GM18520 (cell line): Measurements from ENCODE around the gene HLA-DMA.

Experiments
- ATAC-seq: cut with Tn5 transposase; IDR thresholded peaks from one replicate; pipeline ENCODE4 v1.9.1; 2021; ENCODE audit not compliant: unreplicated experiment

Gene HLA-DMA

GRCh38 chr6:32952817-32953739, at the start of gene HLA-DMA:
TSS of gene HLA-DMA (minus strand) at chr6:32953097. CDS start at chr6:32953036, 61 bp downstream.
- ATAC-seq, result peak; percentile 91

- no peak for ATAC-seq
Observed at GRCh38 chr6:33001685-33002084, 48.8 kb upstream of the HLA-DMA start.

GRCh38 chr6:33000055-33000454, 47.2 kb upstream of the HLA-DMA start:
- ATAC-seq, result no peak

GRCh38 chr6:32995448-32995847, 42.6 kb upstream of the HLA-DMA start:
- no peak for ATAC-seq

- no peak for ATAC-seq
Observed at GRCh38 chr6:32993363-32993973, 40.6 kb upstream of the HLA-DMA start.

GRCh38 chr6:32991972-32992371, 39.1 kb upstream of the HLA-DMA start:
- ATAC-seq, result no peak

GRCh38 chr6:32989368-32989767, 36.5 kb upstream of the HLA-DMA start:
- no peak for ATAC-seq

GRCh38 chr6:32984622-32985389, 31.9 kb upstream of the HLA-DMA start:
- ATAC-seq, result peak; percentile 42

- ATAC-seq, result no peak
Observed at GRCh38 chr6:32983964-32984621, 31.2 kb upstream of the HLA-DMA start.

GRCh38 chr6:32983493-32983848, 30.6 kb upstream of the HLA-DMA start:
- ATAC-seq, result no peak

GRCh38 chr6:32982702-32983492, 30.0 kb upstream of the HLA-DMA start:
- no peak for ATAC-seq

- no peak for ATAC-seq
Observed at GRCh38 chr6:32982084-32982701, 29.3 kb upstream of the HLA-DMA start.

GRCh38 chr6:32980488-32981038, 27.7 kb upstream of the HLA-DMA start:
- no peak for ATAC-seq

GRCh38 chr6:32979720-32980487, 27.0 kb upstream of the HLA-DMA start:
- ATAC-seq, result no peak

GRCh38 chr6:32977953-32978324, 25.0 kb upstream of the HLA-DMA start:
- no peak for ATAC-seq

GRCh38 chr6:32977272-32977952, 24.5 kb upstream of the HLA-DMA start:
- no peak for ATAC-seq

- no peak for ATAC-seq
Observed at GRCh38 chr6:32976334-32977069, 23.6 kb upstream of the HLA-DMA start.

- ATAC-seq, result no peak
Observed at GRCh38 chr6:32975886-32976285, 23.0 kb upstream of the HLA-DMA start.
